ENCODE data around the gene MAPK6. TPM values are rescaled to one million over a fixed set of nuclear protein-coding genes. Genes with fewer than 3 reads are reported as not detected.

The MAPK6 gene
- total and polyA plus RNA-seq, 9 of the 15 experiments (the other 6 are each of a cell fraction or from before 2014, with no cell fraction given) = 28.5 to 97.1 (median 74.0) TPM

DNA sequence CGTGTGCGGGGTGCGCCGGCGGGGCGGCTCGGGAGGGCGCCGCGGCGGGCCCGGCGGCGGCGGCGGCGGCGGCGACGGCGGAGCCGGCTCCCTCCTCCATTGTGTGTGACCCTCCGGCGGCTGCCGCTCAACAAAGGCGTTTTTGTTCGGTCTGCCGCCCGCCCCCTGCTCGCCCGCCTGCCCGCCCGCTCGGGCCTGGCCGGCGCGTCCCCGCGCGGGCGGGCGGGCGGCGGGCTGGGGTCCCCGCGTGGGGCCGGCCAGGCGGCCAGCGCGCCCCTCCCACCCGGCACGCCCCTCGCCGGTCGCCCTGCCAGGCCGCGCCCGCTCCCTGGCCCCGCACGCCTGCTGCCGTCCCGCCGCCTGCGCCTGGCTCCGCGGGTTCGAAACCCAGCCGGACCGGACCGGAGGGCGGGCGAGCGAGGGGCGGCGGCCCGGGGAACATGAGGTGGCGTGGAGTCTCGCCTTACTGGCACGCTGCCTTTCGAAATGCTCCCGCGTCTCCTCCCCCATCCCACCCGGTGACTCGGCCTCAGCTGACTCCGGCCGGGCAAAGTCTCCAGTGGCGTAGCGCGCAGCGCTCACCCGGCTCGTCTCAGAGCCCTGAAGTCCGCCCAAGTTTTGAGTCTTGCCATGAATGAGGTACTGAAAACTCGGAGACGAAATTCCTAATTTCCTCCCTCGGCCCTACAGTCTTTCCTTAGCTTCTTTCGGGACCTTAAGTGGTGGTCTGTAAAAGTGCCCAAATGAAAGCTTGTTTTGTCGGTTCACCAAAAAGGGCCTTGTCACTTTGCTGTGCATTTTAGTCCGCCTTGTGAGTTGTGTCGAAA, 588 bp downstream of the MAPK6 start (continued):
- TF ChIP-seq, protein P1, sequence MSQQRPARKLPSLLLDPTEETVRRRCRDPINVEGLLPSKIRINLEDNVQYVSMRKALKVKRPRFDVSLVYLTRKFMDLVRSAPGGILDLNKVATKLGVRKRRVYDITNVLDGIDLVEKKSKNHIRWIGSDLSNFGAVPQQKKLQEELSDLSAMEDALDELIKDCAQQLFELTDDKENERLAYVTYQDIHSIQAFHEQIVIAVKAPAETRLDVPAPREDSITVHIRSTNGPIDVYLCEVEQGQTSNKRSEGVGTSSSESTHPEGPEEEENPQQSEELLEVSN (IDR thresholded peaks at IDR 0.05; ENCODE audit: borderline replicate concordance in 1 of 2, extremely low read depth in 1 of 2, insufficient read depth in 1 of 2, insufficient read length in 1 of 2, low read depth in 1 of 2, low read length in 1 of 2, poor library complexity in 1 of 2, severe bottlenecking in 1 of 2) = peak; percentile 53 to 65
- TF ChIP-seq, protein P2, sequence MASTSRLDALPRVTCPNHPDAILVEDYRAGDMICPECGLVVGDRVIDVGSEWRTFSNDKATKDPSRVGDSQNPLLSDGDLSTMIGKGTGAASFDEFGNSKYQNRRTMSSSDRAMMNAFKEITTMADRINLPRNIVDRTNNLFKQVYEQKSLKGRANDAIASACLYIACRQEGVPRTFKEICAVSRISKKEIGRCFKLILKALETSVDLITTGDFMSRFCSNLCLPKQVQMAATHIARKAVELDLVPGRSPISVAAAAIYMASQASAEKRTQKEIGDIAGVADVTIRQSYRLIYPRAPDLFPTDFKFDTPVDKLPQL (IDR thresholded peaks at IDR 0.05; ENCODE audit: extremely low read depth, insufficient read length) = no peak
- TF ChIP-seq, protein P3, sequence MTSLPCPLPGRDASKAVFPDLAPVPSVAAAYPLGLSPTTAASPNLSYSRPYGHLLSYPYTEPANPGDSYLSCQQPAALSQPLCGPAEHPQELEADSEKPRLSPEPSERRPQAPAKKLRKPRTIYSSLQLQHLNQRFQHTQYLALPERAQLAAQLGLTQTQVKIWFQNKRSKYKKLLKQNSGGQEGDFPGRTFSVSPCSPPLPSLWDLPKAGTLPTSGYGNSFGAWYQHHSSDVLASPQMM (CRISPR knock-in tag; IDR thresholded peaks at IDR 0.05) = no peak
- TF ChIP-seq, protein P4, sequence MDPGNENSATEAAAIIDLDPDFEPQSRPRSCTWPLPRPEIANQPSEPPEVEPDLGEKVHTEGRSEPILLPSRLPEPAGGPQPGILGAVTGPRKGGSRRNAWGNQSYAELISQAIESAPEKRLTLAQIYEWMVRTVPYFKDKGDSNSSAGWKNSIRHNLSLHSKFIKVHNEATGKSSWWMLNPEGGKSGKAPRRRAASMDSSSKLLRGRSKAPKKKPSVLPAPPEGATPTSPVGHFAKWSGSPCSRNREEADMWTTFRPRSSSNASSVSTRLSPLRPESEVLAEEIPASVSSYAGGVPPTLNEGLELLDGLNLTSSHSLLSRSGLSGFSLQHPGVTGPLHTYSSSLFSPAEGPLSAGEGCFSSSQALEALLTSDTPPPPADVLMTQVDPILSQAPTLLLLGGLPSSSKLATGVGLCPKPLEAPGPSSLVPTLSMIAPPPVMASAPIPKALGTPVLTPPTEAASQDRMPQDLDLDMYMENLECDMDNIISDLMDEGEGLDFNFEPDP (CRISPR knock-in tag; IDR thresholded peaks at IDR 0.05) = no peak
- peak; percentile 21; the same call in 1 of the 2 replicates for TF ChIP-seq MAFG (tag; conservative IDR thresholded peaks at IDR 0.05)
- no peak for TF ChIP-seq SIX5 (IDR thresholded peaks at IDR 0.05; ENCODE audit: borderline replicate concordance in 1 of 2, insufficient read depth in 1 of 2, low read depth in 1 of 2, low read length in 2 of 2)
- peak; percentile 81 for TF ChIP-seq TAF9B (IDR thresholded peaks at IDR 0.05; ENCODE audit: partially characterized antibody)
- no peak for TF ChIP-seq U2AF2 (optimal IDR thresholded peaks at IDR 0.05; ENCODE audit: low read depth, low read length)
- TF ChIP-seq, protein P5, sequence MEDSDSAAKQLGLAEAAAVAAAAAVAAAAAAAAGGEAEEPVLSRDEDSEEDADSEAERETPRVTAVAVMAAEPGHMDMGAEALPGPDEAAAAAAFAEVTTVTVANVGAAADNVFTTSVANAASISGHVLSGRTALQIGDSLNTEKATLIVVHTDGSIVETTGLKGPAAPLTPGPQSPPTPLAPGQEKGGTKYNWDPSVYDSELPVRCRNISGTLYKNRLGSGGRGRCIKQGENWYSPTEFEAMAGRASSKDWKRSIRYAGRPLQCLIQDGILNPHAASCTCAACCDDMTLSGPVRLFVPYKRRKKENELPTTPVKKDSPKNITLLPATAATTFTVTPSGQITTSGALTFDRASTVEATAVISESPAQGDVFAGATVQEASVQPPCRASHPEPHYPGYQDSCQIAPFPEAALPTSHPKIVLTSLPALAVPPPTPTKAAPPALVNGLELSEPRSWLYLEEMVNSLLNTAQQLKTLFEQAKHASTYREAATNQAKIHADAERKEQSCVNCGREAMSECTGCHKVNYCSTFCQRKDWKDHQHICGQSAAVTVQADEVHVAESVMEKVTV (CRISPR knock-in tag; IDR thresholded peaks at IDR 0.05) = no peak
- TF ChIP-seq ZBTB17 (CRISPR knock-in tag; IDR thresholded peaks at IDR 0.05) = peak; percentile 12; the same call in 1 of the 2 replicates
- TF ChIP-seq, protein P6, sequence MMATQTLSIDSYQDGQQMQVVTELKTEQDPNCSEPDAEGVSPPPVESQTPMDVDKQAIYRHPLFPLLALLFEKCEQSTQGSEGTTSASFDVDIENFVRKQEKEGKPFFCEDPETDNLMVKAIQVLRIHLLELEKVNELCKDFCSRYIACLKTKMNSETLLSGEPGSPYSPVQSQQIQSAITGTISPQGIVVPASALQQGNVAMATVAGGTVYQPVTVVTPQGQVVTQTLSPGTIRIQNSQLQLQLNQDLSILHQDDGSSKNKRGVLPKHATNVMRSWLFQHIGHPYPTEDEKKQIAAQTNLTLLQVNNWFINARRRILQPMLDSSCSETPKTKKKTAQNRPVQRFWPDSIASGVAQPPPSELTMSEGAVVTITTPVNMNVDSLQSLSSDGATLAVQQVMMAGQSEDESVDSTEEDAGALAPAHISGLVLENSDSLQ (IDR thresholded peaks at IDR 0.05) = no peak
- TF ChIP-seq EWSR1 (IDR thresholded peaks at IDR 0.05; ENCODE audit: borderline replicate concordance, low read depth, partially characterized antibody) = no peak
- peak; percentile 16 to 62 for TF ChIP-seq MAZ (CRISPR knock-in tag; conservative IDR thresholded peaks at IDR 0.05 in 1 of 2, IDR thresholded peaks at IDR 0.05 in 1 of 2)
- no peak for TF ChIP-seq TSC22D4 (tag; IDR thresholded peaks at IDR 0.05)
- no peak for TF ChIP-seq TRIM28 (IDR thresholded peaks at IDR 0.05)
- TF ChIP-seq SMAD2 (IDR thresholded peaks at IDR 0.05; ENCODE audit: low read depth, low read length) = no peak
- peak; percentile 55 for TF ChIP-seq NCOR1 (IDR thresholded peaks at IDR 0.05)
- TF ChIP-seq ETS2 (tag; IDR thresholded peaks at IDR 0.05; ENCODE audit: borderline replicate concordance, poor library complexity, severe bottlenecking) = no peak
- peak; percentile 69 for TF ChIP-seq DACH1 (IDR thresholded peaks at IDR 0.05; ENCODE audit: partially characterized antibody)

Data from K562 (cell line).